MM.1S (cell line): Measurements from ENCODE around the gene TAF6L.
A peak's percentile ranks its signal among the peaks of the same experiment; 100 is the strongest.

Experiments
- DNase-seq: peaks from one replicate; pipeline ENCODE4 v3.0.0-alpha.2; 2015
- H2AFZ ChIP-seq: fragments of 300-600 bp; sonication (generic); 2 replicates; pipeline ENCODE4 v1.6.0; 2016; ENCODE audit warnings: antibody characterized with exemption, low read length
- H3F3A ChIP-seq: fragments of 300-600 bp; sonication (generic); 2 replicates; pipeline ENCODE4 v1.6.1; 2016; ENCODE audit warnings: mild to moderate bottlenecking, antibody characterized with exemption, low read length, moderate library complexity, mixed read lengths; ENCODE audit not compliant: insufficient read depth
- H3K27ac ChIP-seq: fragments of 300-600 bp; sonication (generic); 2 replicates; pipeline ENCODE4 v1.5.1; 2016; ENCODE audit warnings: mild to moderate bottlenecking, low read length
- H3K27me3 ChIP-seq: fragments of 300-600 bp; sonication (generic); replicated peaks from 2 replicates; pipeline ENCODE4 v1.6.0; 2016; ENCODE audit warnings: low read length; ENCODE audit not compliant: insufficient read depth
- H3K36me3 ChIP-seq: fragments of 300-600 bp; sonication (generic); replicated peaks from 2 replicates; pipeline ENCODE4 v1.6.1; 2016; ENCODE audit warnings: mild to moderate bottlenecking, low read length, mixed read lengths; ENCODE audit not compliant: insufficient read depth
- H3K4me1 ChIP-seq: fragments of 300-600 bp; sonication (generic); 2 replicates; pipeline ENCODE4 v1.6.1; 2016; ENCODE audit warnings: low read length, mixed read lengths
- H3K4me2 ChIP-seq: fragments of 300-600 bp; sonication (generic); 2 replicates; pipeline ENCODE4 v1.6.0; 2016; ENCODE audit warnings: low read depth, low read length
- H3K4me3 ChIP-seq: fragments of 300-600 bp; sonication (generic); 2 replicates; pipeline ENCODE4 v1.5.1; 2016; ENCODE audit warnings: low read length, mixed read lengths
- H3K79me2 ChIP-seq: fragments of 300-600 bp; sonication (generic); 2 replicates; pipeline ENCODE4 v1.6.1; 2016; ENCODE audit warnings: mixed run types, low read length, mixed read lengths
- H3K9ac ChIP-seq: fragments of 300-600 bp; sonication (generic); 2 replicates; pipeline ENCODE4 v1.6.1; 2016; ENCODE audit warnings: low read length, mixed read lengths
- H3K9me2 ChIP-seq: fragments of 300-600 bp; sonication (generic); replicated peaks from 2 replicates; pipeline ENCODE4 v1.6.1; 2016; ENCODE audit warnings: mild to moderate bottlenecking, low read length, mixed read lengths; ENCODE audit not compliant: insufficient read depth
- H3K9me3 ChIP-seq: fragments of 300-600 bp; sonication (generic); replicated peaks from 2 replicates; pipeline ENCODE4 v1.6.1; 2016; ENCODE audit warnings: mild to moderate bottlenecking, low read length, mixed read lengths; ENCODE audit not compliant: insufficient read depth
- H4K20me1 ChIP-seq: fragments of 300-600 bp; sonication (generic); 2 replicates; pipeline ENCODE4 v1.6.1; 2016; ENCODE audit warnings: mild to moderate bottlenecking, low read length, moderate library complexity, mixed read lengths; ENCODE audit not compliant: insufficient read depth
- EZH2 ChIP-seq: fragments of 300-600 bp; sonication (generic); optimal IDR thresholded peaks from 2 replicates; pipeline ENCODE3; 2017; ENCODE audit warnings: low read depth, mild to moderate bottlenecking, antibody characterized with exemption, low read length, mixed read lengths
- EZH2phosphoT487 ChIP-seq: fragments of 300-600 bp; sonication (generic); IDR thresholded peaks from 2 replicates; pipeline ENCODE4 v1.6.1; 2018; ENCODE audit warnings: antibody characterized with exemption, low read length
- TF ChIP-seq, protein P1 (sequence below): fragments of 300-600 bp; sonication (generic); IDR thresholded peaks from 2 replicates; pipeline ENCODE4 v1.5.1; 2016; ENCODE audit warnings: antibody characterized with exemption, low read length, mixed read lengths

The TAF6L gene

DNA sequence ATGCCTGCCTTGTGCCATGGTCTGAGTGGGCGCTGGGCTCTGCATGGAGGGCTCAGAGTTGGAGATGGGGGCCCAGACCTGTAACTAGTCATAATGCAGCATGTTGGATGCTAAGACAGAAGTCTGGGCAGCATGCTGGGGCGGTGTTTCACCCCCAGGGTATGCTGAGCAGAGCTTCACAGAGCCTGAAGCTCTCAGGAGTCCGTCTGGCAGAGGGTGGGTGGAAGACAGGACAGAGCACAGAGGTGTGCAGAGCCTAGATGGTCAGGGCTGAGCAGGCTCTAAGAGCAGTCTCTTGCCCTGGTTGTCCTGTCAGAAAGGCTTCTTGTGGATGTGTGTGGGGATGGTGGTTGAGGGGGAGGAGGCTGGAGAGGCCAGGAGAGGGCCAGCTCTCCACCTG lies 7.2 kb downstream of the TAF6L start:
- Histone ChIP-seq H3F3A (no peaks in the 10 kb centered on the region), H3K27ac (no peak overlapping the region), H3K4me1 (no peaks in the 10 kb centered on the region), H3K79me2 (peaks cover 9% of the 10 kb centered on the region), H3K9ac (no peak overlapping the region), H3K4me2 (no peak overlapping the region), H3K9me3 (no peaks in the 10 kb centered on the region), H3K27me3 (no peaks in the 10 kb centered on the region), H2AFZ (no peak overlapping the region), H4K20me1 (no peaks in the 10 kb centered on the region), H3K36me3 (no peaks in the 10 kb centered on the region), H3K4me3 (no peak overlapping the region), H3K9me2 (no peaks in the 10 kb centered on the region)
- DNase-seq: no peak
- TF ChIP-seq EZH2phosphoT487 (no peak), EZH2 (no peak)
- TF ChIP-seq, protein P1, sequence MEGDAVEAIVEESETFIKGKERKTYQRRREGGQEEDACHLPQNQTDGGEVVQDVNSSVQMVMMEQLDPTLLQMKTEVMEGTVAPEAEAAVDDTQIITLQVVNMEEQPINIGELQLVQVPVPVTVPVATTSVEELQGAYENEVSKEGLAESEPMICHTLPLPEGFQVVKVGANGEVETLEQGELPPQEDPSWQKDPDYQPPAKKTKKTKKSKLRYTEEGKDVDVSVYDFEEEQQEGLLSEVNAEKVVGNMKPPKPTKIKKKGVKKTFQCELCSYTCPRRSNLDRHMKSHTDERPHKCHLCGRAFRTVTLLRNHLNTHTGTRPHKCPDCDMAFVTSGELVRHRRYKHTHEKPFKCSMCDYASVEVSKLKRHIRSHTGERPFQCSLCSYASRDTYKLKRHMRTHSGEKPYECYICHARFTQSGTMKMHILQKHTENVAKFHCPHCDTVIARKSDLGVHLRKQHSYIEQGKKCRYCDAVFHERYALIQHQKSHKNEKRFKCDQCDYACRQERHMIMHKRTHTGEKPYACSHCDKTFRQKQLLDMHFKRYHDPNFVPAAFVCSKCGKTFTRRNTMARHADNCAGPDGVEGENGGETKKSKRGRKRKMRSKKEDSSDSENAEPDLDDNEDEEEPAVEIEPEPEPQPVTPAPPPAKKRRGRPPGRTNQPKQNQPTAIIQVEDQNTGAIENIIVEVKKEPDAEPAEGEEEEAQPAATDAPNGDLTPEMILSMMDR: no peak

- Histone ChIP-seq H3K27ac (no peak overlapping the region), H3K4me1 (peaks cover 7% of the 10 kb centered on the region), H3K4me3 (no peak overlapping the region)
These were observed 11.6 kb downstream of the TAF6L start for GRCh38 chr11:62782753-62783152.

DNA sequence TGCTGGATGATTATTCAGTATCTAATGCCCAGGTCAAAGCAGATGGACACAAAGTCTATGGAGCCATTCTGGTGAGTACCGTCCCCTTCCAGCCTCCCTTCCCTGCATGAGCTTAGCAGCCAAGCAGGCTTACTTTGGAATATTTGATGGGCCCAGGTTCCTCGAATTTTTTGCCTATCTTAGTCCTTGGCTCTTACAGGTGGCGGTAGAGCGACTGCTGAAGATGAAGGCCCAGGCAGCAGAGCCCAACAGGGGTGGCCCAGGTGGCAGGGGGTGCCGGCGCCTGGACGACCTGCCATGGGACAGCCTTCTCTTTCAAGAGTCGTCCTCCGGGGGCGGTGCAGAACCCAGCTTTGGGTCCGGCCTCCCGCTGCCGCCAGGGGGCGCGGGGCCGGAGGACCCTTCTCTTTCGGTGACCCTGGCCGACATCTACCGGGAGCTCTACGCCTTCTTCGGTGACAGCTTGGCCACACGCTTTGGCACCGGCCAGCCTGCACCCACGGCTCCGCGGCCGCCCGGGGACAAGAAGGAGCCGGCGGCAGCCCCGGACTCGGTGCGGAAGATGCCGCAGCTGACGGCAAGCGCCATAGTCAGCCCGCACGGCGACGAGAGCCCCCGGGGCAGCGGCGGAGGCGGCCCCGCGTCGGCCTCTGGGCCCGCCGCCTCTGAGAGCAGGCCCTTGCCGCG lies 15.3 kb downstream of the TAF6L start:
- H3K9me3 ChIP-seq: no peaks in the 10 kb centered on the region
- peaks cover 21% of the 10 kb centered on the region for H3K4me1 ChIP-seq
- H3K36me3 ChIP-seq: no peaks in the 10 kb centered on the region
- no peaks in the 10 kb centered on the region for H3K9me2 ChIP-seq
- H3K9ac ChIP-seq: peak overlapping the region; percentile 74
- TF ChIP-seq EZH2 (no peak), EZH2phosphoT487 (no peak)
- TF ChIP-seq, protein P1: peak; percentile 98
- H3K4me2 ChIP-seq: peak overlapping the region; percentile 92
- H3F3A ChIP-seq: peaks cover 28% of the 10 kb centered on the region
- no peaks in the 10 kb centered on the region for H4K20me1 ChIP-seq
- peak overlapping the region; percentile 80 for H3K4me3 ChIP-seq
- peak overlapping the region; percentile 34; the same call in 1 of the 2 replicates for H2AFZ ChIP-seq
- peaks cover 44% of the 10 kb centered on the region for H3K79me2 ChIP-seq
- DNase-seq: peak; percentile 91
- no peaks in the 10 kb centered on the region for H3K27me3 ChIP-seq
- H3K27ac ChIP-seq: peak overlapping the region; percentile 76; the same call in 1 of the 2 replicates

More at GRCh38 chr11:62782753-62783152, 11.6 kb downstream of the TAF6L start:
- no peak for DNase-seq
- Histone ChIP-seq H2AFZ (no peak overlapping the region), H3K4me2 (no peak overlapping the region), H3K9me2 (no peaks in the 10 kb centered on the region), H3K36me3 (no peaks in the 10 kb centered on the region), H3K9ac (no peak overlapping the region), H3K79me2 (peaks cover 10% of the 10 kb centered on the region), H3K9me3 (no peaks in the 10 kb centered on the region), H3K27me3 (no peaks in the 10 kb centered on the region), H4K20me1 (no peaks in the 10 kb centered on the region), H3F3A (peaks cover 14% of the 10 kb centered on the region)
- TF ChIP-seq EZH2 (no peak), EZH2phosphoT487 (no peak)
- TF ChIP-seq, protein P1: no peak
